Uterus (tissue), 4 donors: ENCODE measurements around the gene SSH2. TPM values are rescaled to one million over a fixed set of nuclear protein-coding genes. Genes with fewer than 3 reads are reported as not detected.

Experiments used
- DNase-seq, 2 donors: peaks; one replicate each; pipeline ENCODE4 v3.0.0-alpha.2; 2019 to 2020
- H3K27ac ChIP-seq, 2 donors: fragments of 200-600 bp; sonication (generic); 1 replicate in 1 of 2; 2 replicates in 1 of 2; pipeline ENCODE4 v1.5.1; 2016 to 2018
- H3K27me3 ChIP-seq, 2 donors: fragments of 200-600 bp; sonication (generic); one replicate each; pipeline ENCODE4 v1.5.1; 2018 to 2019; ENCODE audit warnings: control low read depth in 1 of 2
- H3K36me3 ChIP-seq, 2 donors: fragments of 200-600 bp; sonication (generic); one replicate each; pipeline ENCODE4 v1.5.1; 2019; ENCODE audit warnings: control low read depth in 1 of 2
- H3K4me1 ChIP-seq, 2 donors: fragments of 200-600 bp; sonication (generic); one replicate each; pipeline ENCODE4 v1.5.1; 2018 to 2019; ENCODE audit warnings: control low read depth in 1 of 2
- H3K4me3 ChIP-seq, 2 donors: fragments of 200-600 bp; sonication (generic); 1 replicate in 1 of 2; 2 replicates in 1 of 2; pipeline ENCODE4 v1.5.1; 2018 to 2019; ENCODE audit warnings: mild to moderate bottlenecking in 1 of 2
- H3K9me3 ChIP-seq, 2 donors: fragments of 200-600 bp; sonication (generic); one replicate each; pipeline ENCODE4 v1.5.1; 2019; ENCODE audit warnings: control low read depth in 1 of 2
- CTCF ChIP-seq, 4 experiments: fragments of 200-600 bp in 2 of 4; fragments of 450-650 bp in 2 of 4; sonication (generic) in 2 of 4; IDR thresholded peaks; one replicate each; pipeline ENCODE4 v1.5.1; 2016 to 2019; ENCODE audit warnings: antibody characterized with exemption in 4 of 4, mild to moderate bottlenecking in 2 of 4, moderate library complexity in 1 of 4
- POLR2A ChIP-seq, 2 donors: fragments of 450-650 bp; IDR thresholded peaks; one replicate each; pipeline ENCODE4 v1.6.1; 2016; ENCODE audit warnings: antibody characterized with exemption in 2 of 2, mild to moderate bottlenecking in 1 of 2, moderate library complexity in 1 of 2
- intact Hi-C: fragments of 100-400 bp; cut with DNase I; formaldehyde crosslinking; loops from one replicate; pipeline ENCODE4 v1.15.1; 2023; ENCODE audit warnings: low total_unique reads
- total RNA-seq, 4 donors: library from RNA; depleted of rRNA in 3 of 4; stranded (reverse); fragments of >200 nt in 3 of 4; gene quantifications; one replicate each; pipeline versions ENCODE4 v1.1.0 to v1.2.4, GENCODE V29; 2014 to 2023
- donor health status: DM: yes; HTN: yes; CAD: no.

SSH2 gene
- total RNA-seq, 4 donors from 2014 or later, result 6.9 to 36.9 (median 11.5) TPM

GRCh38 chr17:29623283-29623647 is 306.8 kb downstream of the SSH2 start:
- intact Hi-C loops, result no loop called here
- no peak for DNase-seq
- no peak for TF ChIP-seq POLR2A (IDR thresholded peaks at IDR 0.05)
- no peak for TF ChIP-seq CTCF (IDR thresholded peaks at IDR 0.05)
- Histone ChIP-seq H3K9me3 (no peaks in the 10 kb centered on the region), H3K4me1 (peaks cover 0 to 3% of the 10 kb centered on the region in 2 donors), H3K27ac (peak overlapping the region in 1 of 2 donors; percentile 51), H3K27me3 (no peaks in the 10 kb centered on the region), H3K36me3 (no peaks in the 10 kb centered on the region), H3K4me3 (peak overlapping the region; percentile 47 to 56)

- TF ChIP-seq POLR2A (IDR thresholded peaks at IDR 0.05), result peak in 1 of 2 donors; percentile 14
- TF ChIP-seq CTCF (IDR thresholded peaks at IDR 0.05), result peak in 1 of 4 experiments; percentile 1
- intact Hi-C loops, result no loop called here
- Histone ChIP-seq H3K4me3 (peak within 1 kb of the TSS; percentile 47 to 56), H3K27me3 (peaks cover 0 to 5% of the 10 kb centered on the region in 2 donors), H3K27ac (peak within 1 kb of the TSS in 1 of 2 donors; percentile 51), H3K36me3 (no peaks in the 10 kb centered on the region), H3K4me1 (peaks cover 0 to 5% of the 10 kb centered on the region in 2 donors), H3K9me3 (no peaks in the 10 kb centered on the region)
- peak in 1 of 2 donors; percentile 65 for DNase-seq
These were observed 307.4 kb downstream of the SSH2 start, which contains the start of gene CORO6 for GRCh38 chr17:29622337-29623282. Gene CORO6 (minus strand): TSS chr17:29622912. CDS start chr17:29621421, 1,491 bp downstream.

GRCh38 chr17:29621751-29622194 is 308.3 kb downstream of the SSH2 start:
- Histone ChIP-seq H3K4me1 (peaks cover 0 to 14% of the 10 kb centered on the region in 2 donors), H3K36me3 (no peaks in the 10 kb centered on the region), H3K4me3 (peak overlapping the region; percentile 47 to 56), H3K9me3 (no peaks in the 10 kb centered on the region), H3K27me3 (peaks cover 0 to 11% of the 10 kb centered on the region in 2 donors), H3K27ac (peak overlapping the region in 1 of 2 donors; percentile 51)
- intact Hi-C loops, result no loop called here
- no peak for DNase-seq
- TF ChIP-seq POLR2A (IDR thresholded peaks at IDR 0.05) (no peak), CTCF (IDR thresholded peaks at IDR 0.05) (no peak)

- peaks cover 0 to 18% of the 10 kb centered on the region in 2 donors for H3K4me1 ChIP-seq
- DNase-seq, result no peak
- H3K9me3 ChIP-seq, result no peaks in the 10 kb centered on the region
- TF ChIP-seq CTCF (IDR thresholded peaks at IDR 0.05) (no peak), POLR2A (IDR thresholded peaks at IDR 0.05) (no peak)
- peaks cover 0 to 11% of the 10 kb centered on the region in 2 donors for H3K27me3 ChIP-seq
- H3K36me3 ChIP-seq, result no peaks in the 10 kb centered on the region
- intact Hi-C loops, result no loop called here
- H3K27ac ChIP-seq, result no peak overlapping the region
- H3K4me3 ChIP-seq, result no peak overlapping the region
These were observed 309.1 kb downstream of the SSH2 start for GRCh38 chr17:29620779-29621500.
